Measurements from ENCODE around the gene PCBP3. TPM values are rescaled to one million over a fixed set of nuclear protein-coding genes. Genes with fewer than 3 reads are reported as not detected.
A peak's percentile ranks its signal among the peaks of the same experiment; 100 is the strongest.

PCBP3 gene
- total RNA-seq, 1 donor from 2014 or later = 0.13 TPM

- DNase-seq (ENCODE audit: low read depth in 2 of 2) = peak; percentile 2 to 54
These were observed 279.6 kb downstream of the PCBP3 start for GRCh38 chr21:45923146-45923545.

- DNase-seq (ENCODE audit: low read depth in 2 of 2) = no peak
These were observed 282.8 kb downstream of the PCBP3 start for GRCh38 chr21:45926281-45926680.

- DNase-seq (ENCODE audit: low read depth in 2 of 2) = no peak
These were observed 283.5 kb downstream of the PCBP3 start for GRCh38 chr21:45927032-45927431.

GRCh38 chr21:45927851-45928850 lies 284.6 kb downstream of the PCBP3 start:
- DNase-seq (ENCODE audit: low read depth in 2 of 2) = no peak

GRCh38 chr21:45929449-45929848 lies 285.9 kb downstream of the PCBP3 start:
- no peak for DNase-seq (ENCODE audit: low read depth in 2 of 2)

GRCh38 chr21:45930231-45930760 lies 286.8 kb downstream of the PCBP3 start:
- no peak for DNase-seq (ENCODE audit: low read depth in 2 of 2)

GRCh38 chr21:45930792-45931191 lies 287.3 kb downstream of the PCBP3 start:
- DNase-seq (ENCODE audit: low read depth in 2 of 2) = no peak

- DNase-seq (ENCODE audit: low read depth in 2 of 2) = no peak
These were observed 288.0 kb downstream of the PCBP3 start for GRCh38 chr21:45931397-45931969.

GRCh38 chr21:45932922-45933502 lies 289.5 kb downstream of the PCBP3 start:
- no peak for DNase-seq (ENCODE audit: low read depth in 2 of 2)

GRCh38 chr21:45934085-45934484 lies 290.6 kb downstream of the PCBP3 start:
- DNase-seq (ENCODE audit: low read depth in 2 of 2) = no peak

- no peak for DNase-seq (ENCODE audit: low read depth in 2 of 2)
These were observed 291.0 kb downstream of the PCBP3 start for GRCh38 chr21:45934554-45934953.

GRCh38 chr21:45935628-45936027 lies 292.1 kb downstream of the PCBP3 start:
- no peak for DNase-seq (ENCODE audit: low read depth in 2 of 2)

- no peak for DNase-seq (ENCODE audit: low read depth in 2 of 2)
These were observed 294.4 kb downstream of the PCBP3 start for GRCh38 chr21:45937721-45938452.

GRCh38 chr21:45938453-45938755 lies 294.9 kb downstream of the PCBP3 start:
- DNase-seq (ENCODE audit: low read depth in 2 of 2) = no peak

- DNase-seq (ENCODE audit: low read depth in 2 of 2) = no peak
These were observed 295.4 kb downstream of the PCBP3 start for GRCh38 chr21:45938811-45939520.

- DNase-seq (ENCODE audit: low read depth in 2 of 2) = no peak
These were observed 296.1 kb downstream of the PCBP3 start for GRCh38 chr21:45939521-45940045.

- DNase-seq (ENCODE audit: low read depth in 2 of 2) = no peak
These were observed 296.6 kb downstream of the PCBP3 start for GRCh38 chr21:45940091-45940490.

GRCh38 chr21:45940621-45941337 lies 297.3 kb downstream of the PCBP3 start:
- DNase-seq (ENCODE audit: low read depth in 2 of 2) = no peak

GRCh38 chr21:45941338-45941710 lies 297.8 kb downstream of the PCBP3 start:
- DNase-seq (ENCODE audit: low read depth in 2 of 2) = no peak
